Endodermal cell (in vitro differentiated cells): ENCODE results near the gene MFAP1. TPM values are rescaled to one million over a fixed set of nuclear protein-coding genes. Genes with fewer than 3 reads are reported as not detected.
A peak's percentile ranks its signal among the peaks of the same experiment; 100 is the strongest.

Source experiments
- DNase-seq: peaks from one replicate; pipeline ENCODE4 v3.0.0-alpha.2; 2017
- H3K27ac ChIP-seq: 2 replicates; pipeline ENCODE4 v1.5.1; 2013; ENCODE audit warnings: mild to moderate bottlenecking, low read depth, low read length, moderate library complexity
- H3K27me3 ChIP-seq: 2 replicates; pipeline ENCODE4 v1.6.1; 2013; ENCODE audit warnings: mild to moderate bottlenecking, low read length, moderate library complexity; ENCODE audit not compliant: insufficient read depth, control insufficient read depth, poor library complexity, severe bottlenecking
- H3K36me3 ChIP-seq: 2 replicates; pipeline ENCODE4 v1.7.0; 2013; ENCODE audit warnings: mild to moderate bottlenecking, low read length, moderate library complexity; ENCODE audit not compliant: control insufficient read depth, insufficient read depth
- H3K4me1 ChIP-seq: one replicate; pipeline ENCODE4 v1.7.0; 2013; ENCODE audit warnings: low read length; ENCODE audit not compliant: control insufficient read depth, insufficient read depth
- H3K4me3 ChIP-seq: 2 replicates; pipeline ENCODE4 v1.5.1; 2013; ENCODE audit warnings: mild to moderate bottlenecking, low read length, moderate library complexity
- H3K9ac ChIP-seq: 2 replicates; pipeline ENCODE4 v1.6.1; 2013; ENCODE audit warnings: mild to moderate bottlenecking, low read length, moderate library complexity; ENCODE audit not compliant: poor library complexity, severe bottlenecking; ENCODE audit errors: extremely low read depth
- H3K9me3 ChIP-seq: 2 replicates; pipeline ENCODE4 v1.6.1; 2013; ENCODE audit warnings: mild to moderate bottlenecking, low read length, moderate library complexity; ENCODE audit not compliant: control insufficient read depth
- H3K27ac Mint-ChIP-seq: 2 replicates; pipeline ENCODE4 v1.8.0; 2020; ENCODE audit warnings: mixed read lengths
- H3K27me3 Mint-ChIP-seq: 2 replicates; pipeline ENCODE4 v1.8.0; 2021; ENCODE audit warnings: mild to moderate bottlenecking, mixed read lengths; ENCODE audit not compliant: insufficient read depth
- H3K36me3 Mint-ChIP-seq: 2 replicates; pipeline ENCODE4 v1.8.0; 2020; ENCODE audit warnings: low read depth, mixed read lengths
- H3K4me1 Mint-ChIP-seq: 2 replicates; pipeline ENCODE4 v1.8.0; 2020; ENCODE audit warnings: mixed read lengths
- H3K4me3 Mint-ChIP-seq: 2 replicates; pipeline ENCODE4 v1.8.0; 2020; ENCODE audit warnings: mild to moderate bottlenecking, moderate library complexity, mixed read lengths
- H3K9me3 Mint-ChIP-seq: 2 replicates; pipeline ENCODE4 v1.8.0; 2020; ENCODE audit warnings: mild to moderate bottlenecking, mixed read lengths
- CTCF ChIP-seq: fragments of 200-600 bp; sonication (generic); conservative IDR thresholded peaks from 2 replicates; pipeline ENCODE4 v1.5.0; 2021; ENCODE audit warnings: antibody characterized with exemption, mild to moderate bottlenecking
- WGBS, 2 experiments: methylation state at CpG; one replicate each; pipeline versions ENCODE4 v1.1.5 to v1.1.7; 2013; ENCODE audit warnings: missing lambda C conversion rate in 2 of 2, mixed read lengths in 1 of 2; ENCODE audit not compliant: insufficient coverage in 1 of 2, insufficient read length in 1 of 2; 5-methylcytosine and 5-hydroxymethylcytosine counted together
- total RNA-seq, 2 donors: library from RNA; stranded (reverse); fragmentation: NEBNext Ultra II Directional in 1 of 2; extraction: Animal tissue kit (Norgen Biotek cat#: 25700) in 1 of 2; gene quantifications; 2 replicates in 1 of 2; 3 replicates in 1 of 2; pipeline ENCODE4 v1.2.1, GENCODE V29; 2021

MFAP1 gene
- total RNA-seq, 2 donors from 2014 or later: 35.3 to 48.5 TPM

DNA sequence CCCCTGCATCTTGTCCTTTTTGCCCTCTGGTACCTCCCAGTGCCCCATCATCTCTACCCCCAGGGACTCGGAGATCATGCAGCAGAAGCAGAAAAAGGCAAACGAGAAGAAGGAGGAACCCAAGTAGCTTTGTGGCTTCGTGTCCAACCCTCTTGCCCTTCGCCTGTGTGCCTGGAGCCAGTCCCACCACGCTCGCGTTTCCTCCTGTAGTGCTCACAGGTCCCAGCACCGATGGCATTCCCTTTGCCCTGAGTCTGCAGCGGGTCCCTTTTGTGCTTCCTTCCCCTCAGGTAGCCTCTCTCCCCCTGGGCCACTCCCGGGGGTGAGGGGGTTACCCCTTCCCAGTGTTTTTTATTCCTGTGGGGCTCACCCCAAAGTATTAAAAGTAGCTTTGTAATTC, 30.8 kb downstream of the MFAP1 start:
- Mint-ChIP-seq H3K27ac (peak overlapping the region; percentile 99), H3K9me3 (no peaks in the 10 kb centered on the region), H3K36me3 (peaks cover 41% of the 10 kb centered on the region), H3K27me3 (no peaks in the 10 kb centered on the region), H3K4me1 (peaks cover 39% of the 10 kb centered on the region), H3K4me3 (peak overlapping the region; percentile 99)
- Histone ChIP-seq H3K4me1 (peaks cover 15% of the 10 kb centered on the region), H3K36me3 (peaks cover 45% of the 10 kb centered on the region), H3K4me3 (peak overlapping the region; percentile 96), H3K27ac (no peak overlapping the region), H3K9me3 (no peaks in the 10 kb centered on the region), H3K27me3 (no peaks in the 10 kb centered on the region), H3K9ac (no peak overlapping the region)
- no peak for DNase-seq
- no peak for TF ChIP-seq CTCF
- WGBS, 2 experiments: 90 to 92% methylated on average over 7 to 10 of the region's 10 CpGs

- H3K4me1 ChIP-seq: peaks cover 15% of the 10 kb centered on the region
- peak overlapping the region; percentile 99 for H3K27ac Mint-ChIP-seq
- peaks cover 40% of the 10 kb centered on the region for H3K36me3 ChIP-seq
- peak overlapping the region; percentile 79 for H3K27ac ChIP-seq
- no peaks in the 10 kb centered on the region for H3K27me3 ChIP-seq
- DNase-seq: no peak
- WGBS, 2 experiments: 0 to 9% methylated on average over 7 to 33 of the region's 33 CpGs
- peak overlapping the region; percentile 98 for H3K9ac ChIP-seq
- H3K36me3 Mint-ChIP-seq: peaks cover 41% of the 10 kb centered on the region
- no peak for TF ChIP-seq CTCF
- no peaks in the 10 kb centered on the region for H3K9me3 Mint-ChIP-seq
- H3K4me3 ChIP-seq: peak overlapping the region; percentile 96
- H3K9me3 ChIP-seq: no peaks in the 10 kb centered on the region
- peak overlapping the region; percentile 99 for H3K4me3 Mint-ChIP-seq
- H3K4me1 Mint-ChIP-seq: peaks cover 38% of the 10 kb centered on the region
- H3K27me3 Mint-ChIP-seq: no peaks in the 10 kb centered on the region
Observed at GRCh38 chr15:43792761-43793476, 31.6 kb downstream of the MFAP1 start.

DNA sequence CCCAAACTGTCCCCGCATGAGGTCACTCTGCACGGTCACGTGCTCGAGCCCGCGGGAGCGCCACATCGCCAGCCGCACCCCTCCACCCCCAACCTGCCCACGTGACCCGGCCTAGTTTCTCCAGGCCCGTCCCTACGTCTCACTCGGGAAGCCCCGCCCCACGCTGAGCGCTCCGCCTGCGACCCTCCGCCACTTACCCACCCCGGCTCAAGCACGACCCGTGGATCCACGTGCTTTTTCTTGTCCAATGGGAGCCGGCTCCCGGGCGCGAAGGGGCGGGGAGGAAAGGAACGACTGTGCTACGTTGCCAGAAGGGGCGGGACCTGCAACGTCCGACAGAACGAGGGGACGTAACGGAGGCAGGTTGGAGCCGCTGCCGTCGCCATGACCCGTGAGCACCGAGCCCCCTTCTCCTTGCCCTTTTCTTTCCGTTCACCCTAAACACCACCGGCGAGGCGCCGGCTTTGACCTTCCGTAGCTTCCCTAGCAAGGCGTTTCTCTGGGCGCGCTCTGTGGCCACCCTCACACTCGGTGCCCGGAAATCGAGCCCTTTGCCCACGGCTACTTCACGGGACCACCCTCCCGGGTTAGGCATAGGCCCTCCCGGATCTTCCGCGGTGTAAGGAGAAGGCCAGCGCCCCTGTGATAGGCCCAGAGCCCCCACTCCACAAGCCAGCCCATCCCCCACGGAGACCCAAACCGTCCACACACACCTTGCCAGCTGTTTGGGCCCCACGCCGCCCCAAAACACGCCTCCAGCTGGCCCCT, 32.3 kb downstream of the MFAP1 start, which contains the start of gene SERF2:
TSS of gene SERF2 (plus strand) at position 328 of the 768 bp plus-strand sequence. CDS start at position 385, 57 bp downstream.
- DNase-seq: peak; percentile 100
- Histone ChIP-seq H3K4me1 (peaks cover 15% of the 10 kb centered on the region), H3K36me3 (peaks cover 40% of the 10 kb centered on the region), H3K4me3 (peak within 1 kb of the TSS; percentile 96), H3K27ac (peak within 1 kb of the TSS; percentile 79), H3K27me3 (no peaks in the 10 kb centered on the region), H3K9me3 (no peaks in the 10 kb centered on the region), H3K9ac (peak within 1 kb of the TSS; percentile 98)
- H3K27ac Mint-ChIP-seq: peak within 1 kb of the TSS; percentile 99
- H3K4me1 Mint-ChIP-seq: peaks cover 38% of the 10 kb centered on the region
- H3K9me3 Mint-ChIP-seq: no peaks in the 10 kb centered on the region
- peak within 1 kb of the TSS; percentile 99 for H3K4me3 Mint-ChIP-seq
- WGBS, 2 experiments: 0 to 1% methylated on average over 27 to 66 of the region's 66 CpGs
- TF ChIP-seq CTCF: no peak
- H3K36me3 Mint-ChIP-seq: peaks cover 37% of the 10 kb centered on the region
- H3K27me3 Mint-ChIP-seq: no peaks in the 10 kb centered on the region
